NCI-H2107 treated with DMSO at 0.1 percent for 48 hours (cell line): ENCODE results near the gene TEX2.

ENCODE experiments used
- DNase-seq: peaks from one replicate; lab custom pipeline; 2025; ENCODE audit not compliant: unreplicated experiment; lab: John Stamatoyannopoulos, UW

TEX2 gene

DNA sequence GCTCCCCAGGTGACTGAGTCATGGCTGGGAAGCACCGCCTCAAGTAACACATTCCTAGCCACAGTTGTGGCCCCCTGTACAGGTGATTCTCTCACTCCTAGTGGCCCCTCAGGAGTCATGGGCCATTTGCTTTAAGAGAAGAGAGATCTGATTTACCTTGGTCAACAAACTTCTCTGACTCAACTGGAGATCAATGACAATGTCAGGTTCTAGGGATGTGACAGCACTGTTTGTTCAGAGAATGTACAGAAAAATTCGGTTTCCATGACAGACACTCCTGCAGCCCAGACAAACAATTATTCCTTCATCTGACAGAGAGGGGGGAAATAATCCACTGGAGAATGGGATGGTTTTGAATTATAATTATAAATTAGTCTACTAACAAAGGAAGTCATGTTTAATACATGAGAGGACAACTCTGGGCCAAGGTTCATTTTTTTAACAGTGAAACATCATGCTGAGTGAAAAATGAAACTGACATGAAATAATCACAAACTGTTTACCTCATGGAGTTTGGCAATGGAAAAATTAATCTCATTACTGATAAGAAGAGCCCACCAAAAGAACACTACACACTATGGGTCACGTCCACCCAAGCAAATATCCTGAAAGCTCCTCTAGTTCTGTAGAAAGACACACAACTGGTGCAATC is 142.8 kb downstream of the TEX2 start:
- no peak for DNase-seq

DNA sequence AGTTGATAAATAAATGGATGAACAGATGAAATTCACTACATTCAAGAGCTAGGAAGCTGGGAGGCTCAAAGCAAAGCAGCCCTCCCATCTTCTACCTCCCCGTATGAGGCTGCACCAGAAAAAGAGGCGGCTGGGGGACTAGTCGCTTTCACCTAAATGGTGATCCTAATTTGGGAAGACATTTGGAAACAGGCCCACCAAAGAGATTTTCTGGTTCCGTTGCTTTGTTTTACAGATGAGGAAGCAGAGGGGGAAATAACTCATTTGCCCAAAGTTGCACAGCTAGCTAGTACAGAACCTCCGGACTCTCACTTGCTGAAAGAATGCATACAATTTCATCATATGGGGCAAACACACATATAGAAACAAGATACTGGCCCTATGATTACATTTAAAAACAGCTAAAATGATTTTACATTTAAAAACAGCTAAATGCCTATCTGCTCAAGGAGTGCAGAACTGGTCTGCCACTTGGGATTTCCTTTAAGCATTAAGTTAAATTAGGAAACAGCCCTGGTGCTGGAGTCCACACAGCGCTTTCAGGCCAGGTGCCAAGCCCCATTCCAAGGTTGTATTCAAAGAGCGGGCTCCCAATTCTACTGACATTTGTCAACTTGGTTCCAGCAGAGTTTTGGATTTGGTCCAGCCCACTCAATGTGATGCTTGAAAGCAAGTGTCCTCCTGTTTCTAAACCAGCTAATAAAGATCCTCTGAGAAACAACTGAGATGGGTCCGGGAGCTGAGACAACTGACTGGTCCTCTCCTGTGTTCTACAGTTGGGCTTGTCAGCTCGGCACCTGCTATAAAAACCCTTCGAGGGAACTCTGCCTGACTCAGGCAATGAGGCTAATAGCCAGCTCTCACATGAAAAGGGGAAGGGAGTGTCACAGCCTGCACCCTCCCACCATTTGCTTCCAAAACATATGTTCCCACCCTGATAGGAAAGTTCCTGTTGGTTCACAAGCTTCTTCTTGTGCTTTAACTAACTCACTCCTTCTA is 144.8 kb downstream of the TEX2 start:
- peak; percentile 63 for DNase-seq

DNA sequence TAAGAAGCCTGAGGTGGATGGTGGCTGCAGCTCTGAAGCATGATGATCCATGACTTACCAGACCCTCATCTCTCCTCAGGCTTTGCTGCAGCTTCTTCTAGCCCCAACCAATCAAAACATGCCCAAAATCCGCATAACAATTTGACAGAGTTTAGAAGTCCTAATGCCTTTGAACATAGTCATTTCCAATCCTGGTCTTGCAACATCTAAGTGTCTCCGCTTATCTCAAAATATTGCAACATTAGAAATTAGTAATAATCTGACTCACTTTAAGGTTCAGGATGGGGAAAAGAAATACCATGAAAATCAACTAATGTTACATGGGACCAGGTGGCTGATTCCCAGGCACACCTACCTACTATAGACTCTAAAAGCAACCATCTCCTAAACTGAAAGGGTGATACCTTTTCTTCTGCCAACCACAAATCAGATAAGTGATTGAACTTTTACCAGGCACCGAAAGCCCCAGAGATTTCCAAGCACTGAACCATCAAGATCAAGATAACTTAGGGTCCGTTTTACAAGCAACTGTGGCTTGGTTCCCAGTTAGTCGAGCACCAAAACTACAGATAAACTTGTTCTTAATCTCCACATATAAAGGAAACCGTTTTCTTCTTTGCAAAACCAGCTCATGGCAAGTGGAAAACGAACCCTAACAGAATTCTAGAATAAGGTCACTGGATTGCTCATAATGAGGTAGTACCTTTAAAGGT is 147.1 kb downstream of the TEX2 start:
- DNase-seq = no peak

DNA sequence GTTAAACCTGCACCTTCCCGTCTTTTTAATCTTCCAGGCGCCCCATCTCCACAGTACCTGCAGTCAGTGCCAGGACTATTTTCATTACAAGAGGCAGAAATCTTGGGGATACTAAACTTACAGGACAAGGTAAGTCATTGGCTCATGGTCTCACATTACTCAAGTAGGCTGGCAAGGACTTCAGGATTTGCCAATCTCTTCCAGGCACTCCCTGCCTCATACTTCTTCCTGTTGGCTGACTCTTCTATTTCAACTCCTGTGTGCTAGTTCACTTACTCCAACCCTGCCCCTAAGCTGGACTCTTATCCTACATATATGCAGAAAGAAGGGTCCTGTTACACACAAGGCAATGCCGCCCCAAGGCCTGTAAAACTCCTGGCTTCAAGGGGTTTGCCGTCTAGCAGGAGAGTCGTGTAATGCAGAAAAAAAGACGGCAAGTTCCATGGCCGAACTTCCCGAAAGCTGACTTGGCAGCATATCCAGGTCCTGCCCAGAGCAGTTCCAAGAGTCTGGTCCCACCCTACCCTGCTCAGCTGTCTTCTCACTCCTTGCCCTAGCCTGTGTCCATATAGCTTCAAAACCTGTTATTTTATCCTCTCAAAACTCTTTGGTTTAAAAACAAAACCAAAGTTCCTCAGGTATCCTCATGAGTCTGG is 147.9 kb downstream of the TEX2 start:
- DNase-seq = no peak

DNA sequence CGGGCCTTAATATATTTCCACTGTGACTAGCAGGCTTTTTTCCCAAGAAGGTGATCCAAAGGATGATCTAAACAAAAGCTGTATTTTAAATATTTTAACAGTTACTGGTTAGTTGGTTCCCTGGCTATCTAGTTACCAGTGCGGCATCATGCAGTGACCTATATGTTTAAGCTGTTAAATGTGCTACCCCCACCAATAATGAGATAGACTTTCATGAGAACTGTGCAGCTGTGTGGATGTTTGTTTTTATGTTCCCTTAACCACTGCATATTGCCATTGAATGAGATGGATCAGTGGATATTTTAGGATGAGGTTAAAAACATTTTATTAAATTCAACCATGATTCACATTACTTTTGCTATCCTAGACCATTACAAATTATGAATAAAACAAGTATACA is 150.1 kb downstream of the TEX2 start:
- DNase-seq = no peak

DNA sequence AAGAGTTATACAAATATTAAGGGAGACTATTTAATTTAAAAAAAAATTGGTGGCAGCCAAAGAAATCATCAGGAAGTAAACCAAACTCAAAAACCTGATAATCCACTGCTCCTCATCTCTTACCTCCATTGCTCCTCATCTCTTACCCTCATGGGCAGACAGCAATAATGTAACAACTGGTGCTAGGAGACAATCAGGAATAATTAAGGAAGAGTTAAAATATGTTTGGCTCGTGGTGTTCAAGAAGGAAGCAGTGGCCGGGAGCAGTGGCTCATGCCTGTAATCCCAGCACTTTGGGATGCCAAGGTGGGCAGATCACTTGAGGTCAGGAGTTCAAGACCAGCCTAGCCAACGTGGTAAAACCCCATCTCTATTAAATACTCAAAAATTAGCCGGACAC is 151.2 kb downstream of the TEX2 start:
- no peak for DNase-seq

DNA sequence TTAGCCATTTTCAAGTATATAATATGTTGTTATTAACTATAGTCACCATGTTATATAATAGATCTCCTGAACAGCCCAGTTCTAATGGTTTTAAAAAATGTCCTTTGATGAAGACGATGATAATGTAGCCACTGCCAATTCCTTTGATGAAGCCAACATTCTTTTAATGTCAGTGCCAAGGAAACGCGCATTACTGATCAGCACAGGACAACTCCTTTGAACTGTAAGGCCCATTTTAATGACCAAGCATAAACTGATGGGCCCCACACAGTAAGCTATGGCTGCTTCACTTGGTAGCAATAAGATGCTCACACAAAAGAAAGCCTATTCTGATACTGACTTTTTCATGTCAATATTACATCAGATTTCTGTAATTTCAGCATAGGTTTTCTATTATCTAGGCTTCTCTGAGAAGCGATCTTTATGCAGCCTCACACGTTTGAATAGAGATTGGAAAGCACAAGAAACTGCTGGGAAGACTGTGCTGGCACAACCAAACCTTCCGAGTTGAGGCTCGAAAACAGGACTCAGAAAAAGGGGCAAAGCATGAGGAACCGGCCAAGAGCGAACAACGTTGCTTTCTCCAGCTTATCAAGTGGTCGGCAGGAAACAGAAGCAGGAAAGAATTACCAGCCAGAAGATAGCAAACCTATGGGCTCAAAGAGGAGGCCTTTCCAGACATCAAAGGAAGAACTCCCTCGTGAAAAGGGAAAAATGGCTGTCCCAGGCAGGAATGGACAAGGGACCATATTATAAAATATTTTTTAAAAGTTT is 152.5 kb downstream of the TEX2 start:
- no peak for DNase-seq

DNA sequence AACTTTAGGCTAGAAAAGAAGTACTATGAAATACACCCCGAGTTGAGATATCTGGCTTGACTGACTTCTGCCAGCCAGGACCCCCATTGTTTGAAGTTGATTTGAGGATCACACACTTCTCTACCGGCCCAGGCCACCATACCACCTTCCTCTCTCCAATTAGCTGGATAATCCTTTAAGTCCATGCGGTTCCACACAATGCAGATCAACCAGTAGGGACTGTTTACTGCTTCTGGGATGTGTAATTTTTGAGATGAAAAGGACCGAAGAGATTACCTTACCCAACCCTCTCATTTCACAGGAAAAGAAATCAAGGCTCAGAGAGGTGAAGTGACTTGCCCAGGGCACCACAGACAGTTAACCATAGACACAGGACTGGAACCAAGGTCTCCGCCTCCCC is 153.7 kb downstream of the TEX2 start:
- DNase-seq = no peak

DNA sequence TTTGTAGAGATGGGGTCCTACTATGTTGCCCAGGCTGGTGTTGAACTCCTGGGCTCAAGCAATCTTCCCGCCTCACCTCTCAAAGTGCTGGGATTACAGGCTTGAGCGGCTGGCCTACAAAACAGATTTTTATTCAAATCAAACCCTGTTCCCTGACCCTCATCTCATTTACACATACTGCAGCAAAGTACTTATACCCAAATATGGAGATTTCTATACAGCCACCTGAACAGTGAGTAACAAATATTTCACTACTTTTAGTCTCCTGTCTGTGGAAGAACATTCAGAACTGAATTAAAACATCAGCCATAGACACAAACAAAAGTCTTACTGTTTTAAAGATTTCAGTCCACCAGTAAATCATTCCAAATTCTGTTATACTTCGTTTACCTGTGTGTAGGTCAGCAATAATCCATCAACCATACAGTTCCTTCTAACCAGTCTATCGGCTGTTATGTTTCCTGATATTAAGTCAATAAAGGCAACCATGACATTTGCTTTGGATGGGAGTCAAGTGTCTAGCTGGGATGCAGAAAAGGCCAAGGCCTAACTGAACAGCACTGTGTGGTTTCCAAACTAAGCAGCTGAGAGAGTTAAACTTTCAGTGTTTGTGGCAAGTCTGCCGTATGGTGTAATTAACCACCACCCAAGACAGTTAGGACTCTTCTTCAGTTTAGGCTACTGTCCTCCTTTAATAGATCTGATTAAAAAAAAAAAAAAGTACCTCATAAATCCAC is 155.4 kb downstream of the TEX2 start:
- peak; percentile 29 for DNase-seq

DNA sequence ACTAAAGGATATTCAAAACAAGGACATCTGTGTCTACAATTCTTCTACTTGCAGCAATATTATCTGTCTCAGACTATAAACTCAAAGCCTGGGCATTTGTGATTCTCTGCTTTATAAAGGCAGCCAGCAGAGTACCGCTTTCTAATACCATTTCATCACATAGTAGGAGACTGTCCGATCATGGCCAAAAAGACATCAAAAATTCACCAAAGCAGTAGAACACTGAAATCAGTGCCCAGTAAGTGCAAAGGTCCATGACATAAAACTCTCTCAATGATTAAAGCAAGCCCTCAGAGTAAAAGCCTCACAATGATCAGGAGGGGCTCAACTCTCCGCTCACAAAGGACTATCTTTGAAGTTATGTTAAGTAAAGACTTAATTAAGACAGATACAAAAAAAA is 156.1 kb downstream of the TEX2 start:
- no peak for DNase-seq

DNA sequence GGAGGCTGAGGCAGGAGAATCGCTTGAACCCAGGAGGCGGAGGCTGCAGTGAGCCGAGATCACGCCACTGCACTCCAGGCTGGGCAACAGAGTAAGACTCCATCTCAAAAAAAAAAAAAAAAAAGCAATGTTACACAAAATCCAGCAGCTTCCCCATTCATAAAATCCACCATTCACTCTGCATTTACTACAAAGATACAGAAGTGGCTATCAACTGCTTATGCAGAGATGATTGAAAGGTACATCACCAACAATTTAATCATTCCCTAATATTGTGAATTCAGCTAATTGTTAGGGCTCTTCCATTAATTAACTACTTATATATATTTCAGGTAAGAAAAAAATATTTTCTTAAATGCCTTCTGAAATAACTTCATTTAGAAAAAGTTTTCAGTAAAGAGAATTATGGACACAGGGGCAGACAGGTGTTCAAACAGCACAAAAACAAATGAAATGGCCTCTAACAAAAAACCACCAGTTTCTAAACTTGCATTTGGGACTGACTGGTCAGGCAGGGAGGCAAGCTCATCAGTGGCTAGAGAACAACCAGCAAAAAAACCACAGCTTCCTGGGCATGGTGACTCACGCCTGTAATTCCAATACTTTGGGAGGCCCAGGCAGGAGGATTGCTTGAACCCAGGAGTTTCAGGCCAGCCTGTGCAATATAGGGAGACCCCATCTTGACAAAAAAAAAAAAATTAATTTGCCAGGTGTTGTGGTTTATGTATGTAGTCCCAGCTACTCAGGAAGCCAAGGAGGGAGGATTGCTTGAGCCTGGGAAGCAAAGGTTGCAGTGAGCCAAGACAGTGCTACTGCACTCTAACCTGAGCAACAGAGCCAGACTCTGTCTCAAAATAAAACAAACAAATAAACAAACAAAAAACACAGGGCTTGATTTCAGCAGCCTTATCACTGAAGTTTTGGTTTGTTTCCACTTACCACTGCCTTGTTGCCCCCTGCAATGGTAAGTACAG is 159.4 kb downstream of the TEX2 start:
- DNase-seq = no peak

DNA sequence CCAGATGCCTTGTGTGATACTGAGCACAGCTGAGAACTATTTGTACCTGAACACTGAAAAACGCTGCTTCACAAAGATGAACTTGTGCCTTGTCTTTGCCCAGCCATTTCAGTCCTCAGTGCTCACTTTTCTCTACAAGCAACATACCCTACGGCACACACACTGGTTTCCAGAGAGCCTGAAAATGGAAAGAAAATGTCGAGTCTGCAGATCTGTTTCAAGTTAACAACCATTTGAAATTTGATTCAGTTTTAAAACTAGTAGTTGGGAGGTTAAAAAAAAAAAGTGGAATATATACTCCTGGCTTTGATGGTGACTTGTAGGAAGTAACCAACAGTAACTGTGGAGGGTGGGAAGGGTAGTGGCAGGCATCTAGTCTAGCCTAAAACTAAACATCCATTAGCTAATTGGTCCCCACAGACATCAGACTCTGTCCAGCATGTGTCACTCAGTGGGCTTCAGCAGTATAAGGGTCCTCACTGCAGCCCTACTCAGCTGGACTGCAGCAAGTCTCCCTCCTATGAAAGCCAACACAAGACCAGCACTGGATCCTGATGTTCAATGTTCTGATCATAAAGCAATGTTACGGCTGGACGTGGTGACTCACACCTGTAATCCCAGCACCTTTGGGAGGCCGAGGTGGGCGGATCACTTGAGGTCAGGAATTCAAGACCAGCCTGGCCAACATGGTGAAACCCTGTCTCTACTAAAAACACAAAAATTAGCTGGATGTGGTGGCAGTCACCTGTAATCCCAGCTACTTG is 160.3 kb downstream of the TEX2 start:
- no peak for DNase-seq

DNA sequence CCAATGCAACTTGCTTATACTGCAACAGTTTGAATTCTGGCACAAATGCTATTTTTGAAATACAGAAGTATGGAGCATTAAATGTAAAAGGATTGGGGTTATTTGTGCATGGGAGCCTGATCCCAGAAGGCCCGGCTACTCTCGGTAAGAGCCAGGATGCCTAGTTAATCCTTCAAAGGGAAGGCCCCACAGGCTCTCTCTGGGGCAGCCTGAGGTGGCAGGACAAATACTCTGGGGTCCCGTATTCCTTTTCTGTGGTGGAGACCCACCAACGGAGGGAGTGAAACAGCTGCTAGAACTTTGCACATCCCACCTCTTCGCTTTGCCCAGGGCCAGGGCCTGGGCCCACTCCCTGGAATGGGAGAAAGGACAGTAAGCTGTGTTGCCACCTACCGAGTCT is 163.5 kb downstream of the TEX2 start:
- DNase-seq = no peak
